Adrenal gland (tissue), 5 donors: ENCODE results near the gene USP34.

ENCODE experiments used
- CTCF ChIP-seq, 6 experiments: fragments of 450-650 bp in 4 of 6; fragments of 200-600 bp in 2 of 6; sonication (generic) in 1 of 6; IDR thresholded peaks; 1 replicate in 5 of 6; 2 replicates in 1 of 6; pipeline versions ENCODE4 v1.5.1 to v1.8.0; 2016 to 2021; ENCODE audit warnings: antibody characterized with exemption in 6 of 6, mild to moderate bottlenecking in 2 of 6, moderate library complexity in 1 of 6
- POLR2A ChIP-seq, 2 donors: fragments of 450-650 bp; IDR thresholded peaks; one replicate each; pipeline ENCODE4 v1.6.1; 2017; ENCODE audit warnings: antibody characterized with exemption in 2 of 2, mild to moderate bottlenecking in 2 of 2, moderate library complexity in 1 of 2
- donor health status: DM: no; HTN: no; CAD: no.

GRCh38 chr2:61456070-61456745 is 14.7 kb downstream of the USP34 start:
- no peak for TF ChIP-seq POLR2A (IDR thresholded peaks at IDR 0.05)
- TF ChIP-seq CTCF (IDR thresholded peaks at IDR 0.05) = no peak
